Spleen (tissue), 11 donors: ENCODE data around the gene CASP5. TPM values are rescaled to one million over a fixed set of nuclear protein-coding genes. Genes with fewer than 3 reads are reported as not detected.

Experiments
- DNase-seq: peaks from one replicate; pipeline ENCODE4 v3.0.0-alpha.2; 2020
- H3K27ac ChIP-seq, 8 donors: fragments of 200-600 bp; sonication (generic) in 7 of 8; 1 replicate in 4 of 8; 2 replicates in 4 of 8; pipeline versions ENCODE4 v1.5.0 to v1.8.0; 2016 to 2021; ENCODE audit warnings: inconsistent platforms in 4 of 8, mild to moderate bottlenecking in 4 of 8, moderate library complexity in 1 of 8
- H3K27me3 ChIP-seq, 7 donors: fragments of 200-600 bp; sonication (generic) in 6 of 7; replicated peaks in 1 of 7; 1 replicate in 4 of 7; 2 replicates in 3 of 7; pipeline versions ENCODE4 v1.5.0 to v1.8.0; 2016 to 2021; ENCODE audit warnings: inconsistent platforms in 3 of 7, mild to moderate bottlenecking in 1 of 7
- H3K36me3 ChIP-seq, 6 donors: fragments of 200-600 bp; sonication (generic) in 5 of 6; 1 replicate in 4 of 6; 2 replicates in 2 of 6; pipeline versions ENCODE4 v1.5.0 to v1.8.0; 2016 to 2021; ENCODE audit warnings: inconsistent platforms in 2 of 6
- H3K4me1 ChIP-seq, 6 donors: fragments of 200-600 bp; sonication (generic) in 5 of 6; 1 replicate in 3 of 6; 2 replicates in 3 of 6; pipeline versions ENCODE4 v1.5.0 to v1.8.0; 2016 to 2021; ENCODE audit warnings: inconsistent platforms in 3 of 6
- H3K4me3 ChIP-seq, 8 donors: fragments of 200-600 bp; sonication (generic) in 7 of 8; 1 replicate in 4 of 8; 2 replicates in 4 of 8; pipeline versions ENCODE4 v1.5.0 to v1.8.0; 2016 to 2021; ENCODE audit warnings: inconsistent platforms in 4 of 8, mild to moderate bottlenecking in 4 of 8, moderate library complexity in 2 of 8
- H3K9me3 ChIP-seq, 8 donors: fragments of 200-600 bp; sonication (generic) in 7 of 8; 1 replicate in 4 of 8; 2 replicates in 4 of 8; pipeline versions ENCODE4 v1.5.0 to v1.8.0; 2016 to 2021; ENCODE audit warnings: inconsistent platforms in 4 of 8
- CTCF ChIP-seq, 11 experiments: fragments of 200-600 bp in 7 of 11; fragments of 450-650 bp in 4 of 11; sonication (generic) in 4 of 11; IDR thresholded peaks in 8 of 11; conservative IDR thresholded peaks in 3 of 11; 1 replicate in 7 of 11; 2 replicates in 4 of 11; pipeline versions ENCODE4 v1.4.0 to v1.8.0; 2016 to 2021; ENCODE audit warnings: antibody characterized with exemption in 11 of 11, inconsistent platforms in 4 of 11, mild to moderate bottlenecking in 1 of 11
- POLR2A ChIP-seq, 3 donors: fragments of 450-650 bp; IDR thresholded peaks; one replicate each; pipeline ENCODE4 v1.5.1; 2017; ENCODE audit warnings: antibody characterized with exemption in 3 of 3, mild to moderate bottlenecking in 1 of 3
- POLR2AphosphoS5 ChIP-seq, 3 donors: sonication (generic); formaldehyde crosslinking; IDR thresholded peaks; one replicate each; pipeline ENCODE4 v1.5.1; 2017; ENCODE audit warnings: antibody characterized with exemption in 3 of 3
- WGBS, 5 donors: extraction: QIAGEN DNeasy Blood & Tissue Kit in 3 of 5; methylation state at CpG; one replicate each; pipeline versions ENCODE4 v1.1.5 to v1.1.7; 2013 to 2018; 5-methylcytosine and 5-hydroxymethylcytosine counted together
- intact Hi-C: fragments of 100-400 bp; cut with DNase I; formaldehyde crosslinking; loops from one replicate; pipeline ENCODE4 v1.15.0; 2023; ENCODE audit warnings: low total_unique reads
- polyA plus RNA-seq, 3 donors: library from polyadenylated mRNA; stranded (reverse); fragments of 200-250 nt; gene quantifications; one replicate each; pipeline ENCODE4 v1.2.1, GENCODE V29; 2013
- total RNA-seq, 7 donors: library from RNA; depleted of rRNA in 3 of 7; stranded (reverse); fragments of >200 nt in 3 of 7; fragmentation: NEBNext Ultra II Directional in 4 of 7; extraction: Animal tissue kit (Norgen Biotek cat#: 25700) in 4 of 7; gene quantifications; one replicate each; pipeline versions ENCODE4 v1.1.0 to v1.2.1, GENCODE V29; 2016 to 2021
- donor health status: healthy with polysubstance abuse.
- donor health status: DM: no; HTN: no; CAD: no; lungs with moderate emphysema.
- donor health status: DM: no; HTN: no; CAD: no.
- donor health status: Bipolar disorder and iron deficiency.
- donor health status: healthy.
- donor health status: DM: no; HTN: no; CAD: no.
- donor health status: DM: yes; HTN: yes; CAD: no.

Gene CASP5
- total and polyA plus RNA-seq, 10 donors, result 1.4 to 12.5 (median 3.1) TPM

GRCh38 chr11:104956528-104956927, 66.4 kb downstream of the CASP5 start:
- no peak for TF ChIP-seq CTCF (IDR thresholded peaks at IDR 0.05 in 8 of 11, conservative IDR thresholded peaks at IDR 0.05 in 3 of 11)
- TF ChIP-seq POLR2AphosphoS5 (IDR thresholded peaks at IDR 0.05), result no peak
- TF ChIP-seq POLR2A (IDR thresholded peaks at IDR 0.05), result no peak
- Histone ChIP-seq H3K9me3 (no peaks in the 10 kb centered on the region), H3K4me3 (no peak overlapping the region), H3K27ac (peak overlapping the region in 2 of 8 donors; percentile 42 to 54), H3K27me3 (no peaks in the 10 kb centered on the region), H3K36me3 (peaks cover 0 to 49% (median 36%) of the 10 kb centered on the region in 6 donors), H3K4me1 (peaks cover 3 to 81% (median 65%) of the 10 kb centered on the region in 6 donors)
- intact Hi-C loops, result no loop called here
- DNase-seq, result no peak

DNA sequence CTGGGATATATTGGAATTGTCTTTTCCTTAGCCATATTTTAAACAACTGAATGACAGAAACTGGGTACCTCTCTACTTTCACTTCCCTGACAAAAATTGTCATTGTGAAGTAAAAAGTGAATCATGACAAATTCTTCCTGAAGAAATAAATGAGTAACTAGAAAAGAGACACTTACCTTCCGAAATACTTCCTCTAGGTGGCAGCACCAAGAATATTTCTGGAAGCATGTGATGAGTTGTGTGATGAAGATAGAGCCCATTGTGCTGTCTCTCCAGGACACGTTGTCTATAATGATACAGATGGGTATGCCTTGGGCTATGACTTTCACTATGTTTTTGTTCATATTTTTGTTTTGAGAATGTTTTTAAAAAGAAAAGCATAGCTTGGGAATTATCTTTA, 76.1 kb downstream of the CASP5 start:
- no peaks in the 10 kb centered on the region for H3K9me3 ChIP-seq
- intact Hi-C loops, result no loop called here
- H3K4me1 ChIP-seq, result peaks cover 0 to 13% (median 4%) of the 10 kb centered on the region in 6 donors
- DNase-seq, result no peak
- H3K27me3 ChIP-seq, result no peaks in the 10 kb centered on the region
- H3K27ac ChIP-seq, result peak overlapping the region in 3 of 8 donors; percentile 1 to 16 (median 14)
- peaks cover 4 to 100% (median 88%) of the 10 kb centered on the region in 6 donors for H3K36me3 ChIP-seq
- no peak overlapping the region for H3K4me3 ChIP-seq
- TF ChIP-seq POLR2AphosphoS5 (IDR thresholded peaks at IDR 0.05), result no peak
- TF ChIP-seq CTCF (IDR thresholded peaks at IDR 0.05 in 8 of 11, conservative IDR thresholded peaks at IDR 0.05 in 3 of 11), result peak; percentile 14 to 74 (median 56)
- 10 to 21% (median 17%) methylated on average over 2 of the region's 2 CpGs for WGBS, 5 donors

Other genes with a start within 250 kb of the CASP5 start
- gene CASP12, start 124.7 kb downstream of the CASP5 start, total RNA-seq, result under 1 TPM in 3 of 7 donors, not detected in 4; 0.32 to 0.50 (median 0.46) TPM
- under 1 TPM; 0.14 to 0.54 (median 0.20) TPM for gene CASP12, start 124.7 kb downstream of the CASP5 start, polyA plus RNA-seq
- 100 to 1,000 TPM; 112 to 309 (median 158) TPM for gene CASP4, start 54.6 kb downstream of the CASP5 start, total RNA-seq
- 100 to 1,000 TPM in 2 of 3 donors, 10 to 100 TPM in 1; 98.1 to 116 (median 109) TPM for gene CASP4, start 54.6 kb downstream of the CASP5 start, polyA plus RNA-seq
- gene CASP1, start 12.0 kb upstream of the CASP5 start, total RNA-seq, result 100 to 1,000 TPM in 4 of 7 donors, 10 to 100 TPM in 3; 89.3 to 158 (median 114) TPM
- gene CASP1, start 12.0 kb upstream of the CASP5 start, polyA plus RNA-seq, result 100 to 1,000 TPM in 1 of 3 donors, 10 to 100 TPM in 2; 57.7 to 107 (median 69.4) TPM
- 100 to 1,000 TPM in 5 of 7 donors, 10 to 100 TPM in 2; 78.8 to 129 (median 111) TPM for gene CARD16, start 22.2 kb upstream of the CASP5 start, total RNA-seq
- 100 to 1,000 TPM; 111 to 189 (median 135) TPM for gene CARD16, start 22.2 kb upstream of the CASP5 start, polyA plus RNA-seq
- not detected for gene CARD18, start 116.6 kb upstream of the CASP5 start, total RNA-seq
- not detected for gene CARD18, start 116.6 kb upstream of the CASP5 start, polyA plus RNA-seq